Stimulated activated CD4-positive, alpha-beta T cell treated with anti-CD3 and anti-CD28 coated beads, TNF-alpha, amount 100 ng/mL, for 4 hours (primary cell): ENCODE measurements around the gene HSPA2.
"Not testable (repeated sequence)": the region's sequence is repeated elsewhere in the genome, so short reads cannot be mapped to it uniquely, and the experiment has no call there.

ENCODE experiments used
- DNase-seq, 3 experiments: peaks; one replicate each; pipeline ENCODE4 v3.0.0-alpha.2; 2020; ENCODE audit warnings: low read depth in 3 of 3

Gene HSPA2

DNA sequence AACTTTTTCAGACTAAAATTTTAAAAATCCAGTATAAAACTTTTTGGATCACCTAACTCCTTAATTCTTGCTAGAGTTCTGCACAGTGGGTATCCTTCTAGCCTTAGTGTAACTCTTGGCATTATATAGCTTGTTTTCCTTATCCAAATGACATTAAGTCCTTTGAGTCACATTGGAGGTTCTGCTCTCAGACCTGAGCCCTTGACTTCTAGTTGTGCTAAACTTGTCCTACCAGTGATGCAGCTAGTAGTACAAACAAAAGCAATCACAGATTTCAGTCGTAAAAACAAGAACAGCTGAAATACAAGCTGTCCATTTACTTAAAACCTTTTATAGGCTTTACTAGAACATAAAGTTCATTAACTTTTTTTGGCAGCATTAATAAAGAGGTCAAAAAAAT is 25.5 kb upstream of the HSPA2 start:
- no peak for DNase-seq

- DNase-seq = no peak
Observed at GRCh38 chr14:64516969-64517368, 23.6 kb upstream of the HSPA2 start.

DNA sequence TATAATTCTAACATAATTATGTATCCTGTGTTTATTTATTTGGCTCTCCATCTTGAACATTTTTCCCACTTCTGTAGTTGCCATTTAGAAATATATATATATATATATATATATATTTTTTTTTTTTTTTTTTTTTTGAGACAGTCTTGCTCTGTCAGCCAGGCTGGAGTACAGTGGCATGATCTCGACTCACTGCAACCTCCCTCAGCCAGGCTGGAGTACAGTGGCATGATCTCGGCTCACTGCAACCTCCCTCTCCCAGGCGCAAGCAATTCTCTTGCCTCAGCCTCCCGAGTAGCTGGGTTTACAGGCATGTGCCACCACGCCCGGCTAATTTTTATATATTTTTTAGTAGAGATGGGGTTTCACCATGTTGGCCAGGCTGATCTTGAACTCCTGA is 22.9 kb upstream of the HSPA2 start:
- not testable (repeated sequence) for DNase-seq

DNA sequence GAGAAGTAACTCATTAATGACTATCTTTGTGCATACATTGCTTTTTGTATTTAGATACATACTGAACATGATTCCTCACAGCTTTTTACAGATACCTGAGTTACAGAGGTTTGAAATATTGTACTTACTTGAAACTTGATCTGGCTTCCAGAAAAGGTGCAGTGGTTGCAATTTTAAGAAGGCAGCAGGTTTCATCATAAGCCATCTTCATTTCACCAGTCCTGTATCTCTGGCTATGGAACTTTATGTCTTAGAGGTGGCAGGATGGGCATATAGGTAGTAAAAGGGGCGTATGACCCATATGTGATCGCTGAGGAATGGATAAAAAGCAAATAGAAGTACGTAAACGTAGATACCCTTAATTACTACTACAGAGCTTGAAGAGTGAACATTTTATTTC is 22.3 kb upstream of the HSPA2 start:
- no peak for DNase-seq

GRCh38 chr14:64520699-64521098 is 19.8 kb upstream of the HSPA2 start:
- DNase-seq = no peak

- DNase-seq = no peak
Observed at GRCh38 chr14:64522591-64523355, 17.8 kb upstream of the HSPA2 start.

DNA sequence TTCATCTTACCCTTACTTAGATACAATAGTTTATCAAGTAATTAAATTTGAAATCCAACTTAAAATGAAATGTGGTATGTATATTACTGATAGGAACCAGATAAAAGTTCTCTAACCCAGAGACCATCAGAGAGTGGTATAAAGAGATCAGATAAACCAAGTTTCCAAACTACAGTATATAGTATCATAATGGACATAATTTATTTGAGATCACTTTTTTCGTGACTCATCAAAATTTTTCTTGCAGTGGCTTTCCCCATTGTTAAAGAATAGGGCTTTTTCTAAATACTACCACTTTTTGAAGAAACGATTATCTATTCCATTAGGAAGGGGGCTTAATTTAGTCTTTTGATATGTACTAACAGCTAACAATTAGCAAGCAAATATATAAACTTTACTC is 15.2 kb upstream of the HSPA2 start:
- DNase-seq = no peak

- DNase-seq = no peak
Observed at GRCh38 chr14:64531567-64531966, 9.0 kb upstream of the HSPA2 start.

DNA sequence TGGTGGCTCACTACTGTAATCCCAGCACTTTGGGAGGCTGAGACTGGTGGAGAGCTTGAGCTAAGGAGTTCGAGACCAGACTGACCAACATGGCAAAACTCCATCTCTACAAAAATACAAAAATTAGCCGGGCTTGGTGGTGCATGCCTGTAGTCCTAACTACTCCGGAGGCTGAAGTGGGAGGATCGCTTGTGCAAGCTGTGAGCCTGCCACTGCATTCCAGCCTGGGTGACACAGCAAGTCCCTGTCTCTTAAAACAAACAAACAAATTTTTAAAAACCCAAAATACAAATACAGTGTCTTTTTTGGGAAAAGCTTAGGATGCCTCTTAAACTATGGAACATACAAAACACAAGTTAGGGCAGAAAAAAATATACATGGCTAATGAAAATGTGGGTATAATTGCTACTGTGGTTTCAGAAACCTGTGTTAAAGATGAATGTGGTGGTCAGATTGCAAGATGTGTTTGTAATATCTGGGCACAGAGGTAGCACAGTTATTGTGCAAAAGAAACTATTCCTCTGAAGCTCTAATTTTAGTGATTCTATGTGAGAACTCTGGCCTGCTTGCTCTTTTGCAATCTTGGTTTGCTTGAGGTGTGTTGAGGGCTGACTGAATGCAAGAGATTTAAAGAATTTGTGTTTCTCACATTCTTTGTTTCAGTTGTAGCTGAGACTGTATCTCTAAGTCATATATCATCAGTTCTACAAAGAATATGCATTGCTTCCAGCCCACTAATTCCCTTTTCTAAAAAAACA is 3.9 kb upstream of the HSPA2 start:
- DNase-seq = no peak

- no peak for DNase-seq
Observed at GRCh38 chr14:64541261-64541971, 875 bp downstream of the HSPA2 start.

GRCh38 chr14:64541972-64542835 is 1.7 kb downstream of the HSPA2 start:
- no peak for DNase-seq

DNA sequence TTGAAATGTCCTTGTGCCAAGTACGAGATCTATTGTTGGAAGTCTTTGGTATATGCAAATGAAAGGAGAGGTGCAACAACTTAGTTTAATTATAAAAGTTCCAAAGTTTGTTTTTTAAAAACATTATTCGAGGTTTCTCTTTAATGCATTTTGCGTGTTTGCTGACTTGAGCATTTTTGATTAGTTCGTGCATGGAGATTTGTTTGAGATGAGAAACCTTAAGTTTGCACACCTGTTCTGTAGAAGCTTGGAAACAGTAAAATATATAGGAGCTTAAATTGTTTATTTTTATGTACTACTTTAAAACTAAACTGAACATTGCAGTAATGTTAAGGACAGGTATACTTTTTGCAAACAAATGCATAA is 2.3 kb downstream of the HSPA2 start:
- no peak for DNase-seq

DNA sequence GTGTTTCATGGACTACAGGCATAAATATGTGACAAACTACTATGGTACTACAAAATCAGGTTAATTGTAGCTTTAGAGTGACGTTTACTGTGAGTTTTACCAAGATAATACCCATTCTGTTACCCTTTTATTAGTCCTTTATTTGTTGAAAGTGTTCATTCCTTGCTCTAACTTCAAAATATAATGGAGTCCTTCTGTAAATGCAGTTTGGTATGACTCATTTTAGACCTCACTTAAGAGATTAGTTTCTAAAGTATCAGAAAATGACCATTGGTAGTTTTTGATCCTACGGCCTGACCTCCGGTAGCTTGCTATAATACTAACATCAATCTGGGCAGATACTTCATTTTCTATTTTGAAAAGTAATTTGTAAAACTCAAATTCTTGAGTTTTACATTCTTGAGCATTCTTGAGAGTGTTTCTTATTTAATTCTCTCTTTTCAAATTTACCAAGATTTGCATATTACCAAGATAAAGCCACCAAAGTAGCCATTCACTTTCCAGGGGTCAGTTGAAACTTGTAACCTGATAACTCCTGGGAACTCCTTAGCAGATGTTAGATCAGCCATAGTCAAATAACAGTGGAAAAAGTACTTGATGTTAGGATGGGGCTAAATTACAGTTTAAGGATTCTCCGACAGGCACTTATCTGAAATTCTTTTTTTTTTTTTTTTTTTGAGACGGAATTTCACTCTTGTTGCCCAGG is 4.2 kb downstream of the HSPA2 start:
- DNase-seq = no peak

DNA sequence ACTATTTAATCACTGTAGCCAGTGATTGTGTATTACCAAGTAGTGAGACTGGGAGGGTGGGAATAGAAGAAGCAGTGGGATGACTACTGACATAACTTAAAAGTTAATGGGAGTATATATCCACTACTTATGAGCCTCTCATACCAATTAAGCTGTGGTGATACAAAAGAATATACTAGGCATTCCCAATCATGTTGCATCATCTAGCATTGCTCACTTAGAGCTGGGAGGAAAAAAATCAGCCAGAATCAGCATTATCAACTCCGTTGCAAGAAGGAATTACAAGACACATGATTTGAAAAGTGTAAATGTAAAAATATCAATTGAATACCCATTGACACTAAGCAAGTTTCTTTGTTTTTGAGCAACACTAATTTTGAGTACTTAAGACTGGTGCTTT is 8.5 kb downstream of the HSPA2 start:
- DNase-seq = no peak

GRCh38 chr14:64549791-64550620 is 9.5 kb downstream of the HSPA2 start, which contains the start of gene PPP1R36:
PPP1R36 (plus strand) TSS chr14:64549961; CDS start chr14:64549998, 37 bp downstream.
- DNase-seq = peak in 1 of 3 experiments; percentile 25

GRCh38 chr14:64550621-64551333 is 10.2 kb downstream of the HSPA2 start:
- no peak for DNase-seq

DNA sequence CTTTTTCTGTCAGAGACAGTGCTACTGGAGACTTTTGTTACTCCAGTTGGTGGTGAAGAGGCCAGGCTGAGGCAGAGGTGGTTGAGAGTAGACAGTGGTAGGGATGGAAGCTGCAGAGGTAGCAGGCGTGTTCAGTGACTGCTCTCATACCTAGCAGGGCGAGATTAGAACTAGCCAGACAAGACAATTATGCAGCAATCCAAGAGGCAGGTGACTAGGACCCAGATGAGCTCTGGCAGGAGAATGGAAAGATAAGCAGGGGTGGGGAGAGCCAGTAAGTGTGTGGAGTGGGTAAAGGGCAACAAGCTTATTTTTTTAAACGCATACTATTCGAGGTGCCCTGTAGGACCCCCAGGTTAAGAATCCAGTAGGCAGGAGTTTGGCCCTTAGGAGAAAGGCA is 14.0 kb downstream of the HSPA2 start:
- no peak for DNase-seq

DNA sequence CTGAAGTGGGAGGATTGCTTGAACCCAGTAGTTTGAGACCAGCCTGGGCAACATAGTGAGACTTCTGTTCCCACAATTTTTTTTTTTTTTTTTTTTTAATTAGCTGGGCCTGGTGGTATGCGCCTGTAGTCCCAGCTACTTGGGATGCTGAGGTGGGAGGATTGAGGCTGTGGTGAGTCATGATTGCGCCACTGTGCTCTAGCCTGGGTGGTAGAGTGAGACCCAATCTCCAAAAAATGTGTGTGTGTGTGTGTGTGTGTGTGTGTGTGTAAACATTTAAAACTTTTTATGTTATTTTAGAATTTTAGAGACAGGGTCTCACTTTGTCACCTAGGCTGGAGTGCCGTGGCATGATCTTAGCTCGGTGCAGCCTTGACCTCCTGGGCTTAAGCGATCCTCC is 16.0 kb downstream of the HSPA2 start:
- no peak for DNase-seq

DNA sequence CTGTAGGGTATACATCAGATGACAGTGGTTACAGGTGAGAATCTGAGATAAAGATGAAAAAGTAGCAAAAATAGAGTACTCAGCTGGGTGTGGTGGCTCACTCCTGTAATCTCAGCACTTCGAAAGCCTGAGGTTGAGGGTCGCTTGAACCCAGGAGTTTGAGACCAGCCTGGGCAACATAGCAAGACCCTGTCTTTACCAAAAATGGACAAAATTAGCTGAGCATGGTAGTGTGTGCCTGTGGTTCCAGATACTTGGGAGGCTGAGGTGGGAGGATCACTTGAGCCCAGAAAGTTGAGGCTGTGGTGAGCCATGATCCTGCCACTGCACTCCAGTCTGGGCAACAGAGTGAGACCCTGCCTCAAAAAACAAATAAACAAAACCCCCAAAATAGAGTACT is 17.7 kb downstream of the HSPA2 start:
- DNase-seq = not testable (repeated sequence)
